Stimulated activated CD4-positive, alpha-beta T cell treated with anti-CD3 and anti-CD28 coated beads, Interleukin-12 subunit alpha, Interleukin-12 subunit beta, amount 100 ng/mL, for 4 hours (primary cell): ENCODE data around the gene KIF25.

Experiments used
- DNase-seq: peaks from one replicate; pipeline ENCODE4 v3.0.0-alpha.2; 2020

The KIF25 gene

GRCh38 chr6:168020242-168020641 is 22.8 kb downstream of the KIF25 start:
- no peak for DNase-seq

- DNase-seq = no peak
These were observed 24.1 kb downstream of the KIF25 start for GRCh38 chr6:168021581-168021980.

GRCh38 chr6:168022488-168023321 is 25.2 kb downstream of the KIF25 start:
- no peak for DNase-seq

GRCh38 chr6:168024951-168025510 is 27.6 kb downstream of the KIF25 start:
- no peak for DNase-seq

- DNase-seq = no peak
These were observed 28.6 kb downstream of the KIF25 start for GRCh38 chr6:168025831-168026710.

- DNase-seq = no peak
These were observed 29.5 kb downstream of the KIF25 start for GRCh38 chr6:168026925-168027324.

GRCh38 chr6:168027521-168027920 is 30.1 kb downstream of the KIF25 start:
- no peak for DNase-seq

- no peak for DNase-seq
These were observed 30.7 kb downstream of the KIF25 start for GRCh38 chr6:168028181-168028580.

- DNase-seq = no peak
These were observed 32.2 kb downstream of the KIF25 start for GRCh38 chr6:168029459-168030217.

GRCh38 chr6:168030218-168030746 is 32.8 kb downstream of the KIF25 start:
- no peak for DNase-seq

- no peak for DNase-seq
These were observed 33.4 kb downstream of the KIF25 start for GRCh38 chr6:168030908-168031307.

- no peak for DNase-seq
These were observed 34.0 kb downstream of the KIF25 start for GRCh38 chr6:168031411-168031971.

GRCh38 chr6:168032005-168032760 is 34.7 kb downstream of the KIF25 start:
- DNase-seq = no peak

- DNase-seq = no peak
These were observed 36.3 kb downstream of the KIF25 start for GRCh38 chr6:168033791-168034190.

- DNase-seq = no peak
These were observed 37.1 kb downstream of the KIF25 start for GRCh38 chr6:168034537-168034936.

- DNase-seq = no peak
These were observed 37.7 kb downstream of the KIF25 start for GRCh38 chr6:168035098-168035660.

GRCh38 chr6:168035661-168036545 is 38.4 kb downstream of the KIF25 start:
- no peak for DNase-seq

- DNase-seq = no peak
These were observed 39.8 kb downstream of the KIF25 start for GRCh38 chr6:168037242-168037641.

GRCh38 chr6:168037856-168038255 is 40.4 kb downstream of the KIF25 start:
- no peak for DNase-seq

- no peak for DNase-seq
These were observed 41.2 kb downstream of the KIF25 start for GRCh38 chr6:168038576-168039140.
